Measurements from ENCODE around the gene MED26. TPM values are rescaled to one million over a fixed set of nuclear protein-coding genes. Genes with fewer than 3 reads are reported as not detected.
"Not testable (repeated sequence)": the region's sequence is repeated elsewhere in the genome, so short reads cannot be mapped to it uniquely, and the experiment has no call there.

The MED26 gene
- total and polyA plus RNA-seq, 7 donors, result 4.8 to 9.6 (median 5.2) TPM

- no peaks in the 10 kb centered on the region for H3K27me3 ChIP-seq (ENCODE audit: insufficient read depth in 3 of 3, low read length in 2 of 3)
- 29 to 40% (median 31%) methylated on average over 12 of the region's 12 CpGs for WGBS, 3 donors
- DNase-seq, result peak; percentile 74 to 92
- H3K36me3 ChIP-seq (ENCODE audit: insufficient read depth in 1 of 2, low read depth in 1 of 2), result no peaks in the 10 kb centered on the region
- peak overlapping the region; percentile 83 for H3K27ac ChIP-seq
- H3K4me3 ChIP-seq, result no peak overlapping the region
- peaks cover 29% of the 10 kb centered on the region for H3K4me1 ChIP-seq
- H3K9me3 ChIP-seq, result no peaks in the 10 kb centered on the region
- intact Hi-C loops (cut with DNase I), result no loop called here
- TF ChIP-seq, protein P1, sequence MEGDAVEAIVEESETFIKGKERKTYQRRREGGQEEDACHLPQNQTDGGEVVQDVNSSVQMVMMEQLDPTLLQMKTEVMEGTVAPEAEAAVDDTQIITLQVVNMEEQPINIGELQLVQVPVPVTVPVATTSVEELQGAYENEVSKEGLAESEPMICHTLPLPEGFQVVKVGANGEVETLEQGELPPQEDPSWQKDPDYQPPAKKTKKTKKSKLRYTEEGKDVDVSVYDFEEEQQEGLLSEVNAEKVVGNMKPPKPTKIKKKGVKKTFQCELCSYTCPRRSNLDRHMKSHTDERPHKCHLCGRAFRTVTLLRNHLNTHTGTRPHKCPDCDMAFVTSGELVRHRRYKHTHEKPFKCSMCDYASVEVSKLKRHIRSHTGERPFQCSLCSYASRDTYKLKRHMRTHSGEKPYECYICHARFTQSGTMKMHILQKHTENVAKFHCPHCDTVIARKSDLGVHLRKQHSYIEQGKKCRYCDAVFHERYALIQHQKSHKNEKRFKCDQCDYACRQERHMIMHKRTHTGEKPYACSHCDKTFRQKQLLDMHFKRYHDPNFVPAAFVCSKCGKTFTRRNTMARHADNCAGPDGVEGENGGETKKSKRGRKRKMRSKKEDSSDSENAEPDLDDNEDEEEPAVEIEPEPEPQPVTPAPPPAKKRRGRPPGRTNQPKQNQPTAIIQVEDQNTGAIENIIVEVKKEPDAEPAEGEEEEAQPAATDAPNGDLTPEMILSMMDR (IDR thresholded peaks at IDR 0.05), result no peak
- peak; percentile 88 to 96 (median 94) for ATAC-seq
Observed at GRCh38 chr19:16671652-16672274, 43.8 kb upstream of the MED26 start.

- Histone ChIP-seq H3K27ac (peak overlapping the region; percentile 83), H3K4me3 (no peak overlapping the region), H3K4me1 (peaks cover 27% of the 10 kb centered on the region), H3K36me3 (ENCODE audit: insufficient read depth in 1 of 2, low read depth in 1 of 2) (peaks cover 0 to 9% of the 10 kb centered on the region in 2 donors), H3K9me3 (no peaks in the 10 kb centered on the region), H3K27me3 (ENCODE audit: insufficient read depth in 3 of 3, low read length in 2 of 3) (no peaks in the 10 kb centered on the region)
- ATAC-seq (no peak), DNase-seq (no peak)
- TF ChIP-seq, protein P1 (IDR thresholded peaks at IDR 0.05), result no peak
- 62 to 81% (median 65%) methylated on average over 13 of the region's 13 CpGs for WGBS, 3 donors
- intact Hi-C loops (cut with DNase I), result no loop called here
Observed at GRCh38 chr19:16670291-16670690, 42.3 kb upstream of the MED26 start.

- H3K27me3 ChIP-seq (ENCODE audit: insufficient read depth in 3 of 3, low read length in 2 of 3); H3K4me3 ChIP-seq; ATAC-seq; H3K36me3 ChIP-seq (ENCODE audit: insufficient read depth in 1 of 2, low read depth in 1 of 2); H3K9me3 ChIP-seq; DNase-seq; intact Hi-C loops (cut with DNase I): not testable (repeated sequence)
- peak overlapping the region; percentile 83 for H3K27ac ChIP-seq
- WGBS, 3 donors, result 40 to 65% (median 51%) methylated on average over 4 of the region's 4 CpGs
- peaks cover 36% of the 10 kb centered on the region for H3K4me1 ChIP-seq
Observed at GRCh38 chr19:16668702-16669101, 40.7 kb upstream of the MED26 start.

GRCh38 chr19:16668176-16668575 lies 40.2 kb upstream of the MED26 start:
- WGBS, 3 donors, result 31 to 68% (median 39%) methylated on average over 5 of the region's 5 CpGs
- peak overlapping the region; percentile 83 for H3K27ac ChIP-seq
- peak; percentile 33 to 79 for DNase-seq
- H3K27me3 ChIP-seq (ENCODE audit: insufficient read depth in 3 of 3, low read length in 2 of 3), result no peaks in the 10 kb centered on the region
- H3K36me3 ChIP-seq (ENCODE audit: insufficient read depth in 1 of 2, low read depth in 1 of 2), result peaks cover 0 to 9% of the 10 kb centered on the region in 2 donors
- TF ChIP-seq, protein P1 (IDR thresholded peaks at IDR 0.05), result no peak
- no peak overlapping the region for H3K4me3 ChIP-seq
- ATAC-seq, result peak in 3 of 4 donors; percentile 20 to 47 (median 43)
- no peaks in the 10 kb centered on the region for H3K9me3 ChIP-seq
- peaks cover 33% of the 10 kb centered on the region for H3K4me1 ChIP-seq
- intact Hi-C loops (cut with DNase I), result no loop called here

DNA sequence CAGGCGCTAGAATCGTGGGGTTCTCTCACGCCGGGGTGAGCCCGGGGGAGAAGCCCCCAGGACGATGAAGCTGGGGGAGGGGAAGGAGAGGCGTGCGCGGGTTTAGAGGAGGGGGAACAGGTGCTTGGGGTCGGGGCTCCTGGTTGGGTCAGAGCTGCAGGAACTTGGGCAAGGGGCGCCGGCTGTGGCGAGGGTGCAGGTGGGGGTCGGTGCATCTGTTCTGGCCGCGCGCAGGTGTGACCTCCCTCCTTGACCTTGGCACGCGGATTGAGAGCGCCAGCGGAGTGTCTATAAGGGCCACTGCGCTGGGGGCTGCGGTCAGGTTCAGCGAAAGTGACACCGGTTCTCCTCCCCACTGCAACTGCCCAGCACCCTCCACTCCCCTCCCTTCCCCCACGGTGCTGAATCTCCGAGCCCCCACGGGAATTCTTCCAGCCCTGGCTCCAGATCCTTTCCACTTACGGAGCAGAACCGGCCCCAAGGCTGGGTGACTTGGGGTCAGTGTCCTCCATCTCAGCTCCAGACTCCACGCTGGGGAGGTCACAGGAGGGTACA lies 33.6 kb upstream of the MED26 start:
- TF ChIP-seq, protein P1 (IDR thresholded peaks at IDR 0.05), result no peak
- Histone ChIP-seq H3K4me3 (peak overlapping the region; percentile 74), H3K27me3 (ENCODE audit: insufficient read depth in 3 of 3, low read length in 2 of 3) (no peaks in the 10 kb centered on the region), H3K9me3 (no peaks in the 10 kb centered on the region), H3K36me3 (ENCODE audit: insufficient read depth in 1 of 2, low read depth in 1 of 2) (peaks cover 0 to 32% of the 10 kb centered on the region in 2 donors), H3K4me1 (peaks cover 48% of the 10 kb centered on the region), H3K27ac (peak overlapping the region; percentile 97)
- DNase-seq (peak; percentile 62 to 88), ATAC-seq (peak; percentile 24 to 53 (median 36))
- intact Hi-C loops (cut with DNase I), result no loop called here
- 1% methylated on average over 24 to 31 of the region's 31 CpGs for WGBS, 3 donors

Data from psoas muscle (tissue), 8 donors.